Measurements from ENCODE around the gene NFIX.

NFIX gene

DNA sequence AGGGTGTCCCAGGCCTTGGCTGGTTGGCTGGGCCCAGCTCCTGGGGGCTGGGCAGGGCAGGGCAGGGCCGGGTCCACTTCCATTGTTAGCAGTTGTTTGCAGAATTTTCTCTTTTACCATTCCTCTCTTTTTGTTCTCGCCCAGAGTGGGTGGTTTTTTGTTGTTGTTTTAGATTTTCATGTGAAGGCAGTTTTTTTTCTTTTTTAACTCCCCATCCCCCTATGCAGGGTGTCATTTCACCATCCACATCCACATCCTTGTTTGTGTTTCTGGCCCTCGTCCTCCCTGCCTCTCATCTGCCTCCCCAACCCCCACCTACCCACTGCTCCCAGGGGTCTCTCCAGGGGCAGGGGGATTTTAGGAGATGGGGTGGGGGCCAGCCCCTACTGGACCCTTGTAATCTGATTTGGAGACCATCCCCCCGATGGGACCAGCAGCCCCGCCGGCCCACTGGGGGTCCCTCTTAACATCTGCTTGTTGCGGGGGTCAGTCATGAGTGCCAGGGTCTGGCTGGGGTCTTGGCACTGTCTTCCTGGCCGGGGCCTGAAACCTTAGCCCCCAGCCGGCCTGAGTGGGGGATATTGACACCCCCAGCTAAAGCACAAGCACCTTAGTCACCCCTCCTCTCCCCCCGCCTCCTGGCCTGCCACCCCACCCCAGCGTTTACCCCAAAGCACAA lies 144.5 kb downstream of the NFIX start:
- Histone ChIP-seq H3K4me3 (no peak overlapping the region), H3K27ac (peak overlapping the region in 2 of 21 experiments; percentile 12 to 24)

DNA sequence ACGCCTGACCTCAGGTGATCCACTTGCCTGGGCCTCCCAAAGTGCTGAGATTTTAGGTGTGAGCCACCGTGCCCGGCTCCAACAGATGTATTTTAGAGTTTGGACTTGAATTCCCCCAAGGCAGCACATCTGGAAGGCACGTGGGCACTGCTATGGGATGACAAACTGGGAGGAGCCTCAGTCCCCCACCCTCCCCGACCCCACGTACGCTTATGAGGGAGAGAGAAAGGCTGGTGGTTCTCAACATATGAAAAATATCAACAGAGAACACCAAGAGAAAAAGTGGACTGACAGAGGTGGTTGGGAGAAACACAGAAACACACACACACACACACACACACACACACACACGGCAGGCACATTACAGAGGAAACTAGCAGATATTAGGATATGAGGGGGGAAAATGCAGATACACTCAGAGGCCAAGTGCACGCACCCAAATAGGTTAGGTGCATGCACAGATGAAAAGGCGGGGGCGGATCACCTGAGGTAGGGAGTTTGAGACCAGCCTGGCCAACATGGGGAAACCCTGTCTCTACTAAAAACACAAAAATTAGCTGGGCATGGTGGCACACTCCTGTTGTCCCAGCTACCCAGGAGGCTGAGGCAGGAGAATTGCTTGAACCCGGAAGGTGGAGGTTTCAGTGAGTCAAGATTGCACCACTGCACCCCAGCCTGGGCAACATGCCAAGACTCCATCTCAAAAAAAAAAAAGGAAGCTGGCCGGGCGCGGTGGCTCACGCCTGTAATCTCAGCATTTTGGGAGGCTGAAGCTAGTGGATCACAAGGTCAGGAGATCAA lies 151.7 kb downstream of the NFIX start:
- H3K4me3 ChIP-seq: no peak overlapping the region
- H3K27ac ChIP-seq: no peak overlapping the region
